ENCODE data around the gene TAF9B. TPM values are rescaled to one million over a fixed set of nuclear protein-coding genes. Genes with fewer than 3 reads are reported as not detected.
A peak's percentile ranks its signal among the peaks of the same experiment; 100 is the strongest.

Gene TAF9B
- total RNA-seq, 1 experiment from 2014 or later, result 20.2 TPM

DNA sequence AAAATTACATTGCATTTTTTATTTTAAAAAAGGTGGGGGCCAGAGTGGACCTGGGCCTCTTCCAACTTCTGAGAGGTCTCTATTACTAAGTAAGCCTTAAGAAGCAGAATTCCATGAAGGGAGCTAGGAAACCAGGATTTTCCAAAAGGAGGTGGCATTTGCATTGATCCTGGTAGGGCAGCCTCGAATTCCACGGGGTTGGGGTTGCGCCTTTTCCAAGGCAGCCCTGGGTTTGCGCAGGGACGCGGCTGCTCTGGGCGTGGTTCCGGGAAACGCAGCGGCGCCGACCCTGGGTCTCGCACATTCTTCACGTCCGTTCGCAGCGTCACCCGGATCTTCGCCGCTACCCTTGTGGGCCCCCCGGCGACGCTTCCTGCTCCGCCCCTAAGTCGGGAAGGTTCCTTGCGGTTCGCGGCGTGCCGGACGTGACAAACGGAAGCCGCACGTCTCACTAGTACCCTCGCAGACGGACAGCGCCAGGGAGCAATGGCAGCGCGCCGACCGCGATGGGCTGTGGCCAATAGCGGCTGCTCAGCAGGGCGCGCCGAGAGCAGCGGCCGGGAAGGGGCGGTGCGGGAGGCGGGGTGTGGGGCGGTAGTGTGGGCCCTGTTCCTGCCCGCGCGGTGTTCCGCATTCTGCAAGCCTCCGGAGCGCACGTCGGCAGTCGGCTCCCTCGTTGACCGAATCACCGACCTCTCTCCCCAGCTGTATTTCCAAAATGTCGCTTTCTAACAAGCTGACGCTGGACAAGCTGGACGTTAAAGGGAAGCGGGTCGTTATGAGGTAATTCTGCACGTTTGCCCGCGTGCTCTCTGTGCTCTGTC, 35.6 kb downstream of the TAF9B start, which contains the start of gene PGK1 (continued):
- TF ChIP-seq, protein P1, sequence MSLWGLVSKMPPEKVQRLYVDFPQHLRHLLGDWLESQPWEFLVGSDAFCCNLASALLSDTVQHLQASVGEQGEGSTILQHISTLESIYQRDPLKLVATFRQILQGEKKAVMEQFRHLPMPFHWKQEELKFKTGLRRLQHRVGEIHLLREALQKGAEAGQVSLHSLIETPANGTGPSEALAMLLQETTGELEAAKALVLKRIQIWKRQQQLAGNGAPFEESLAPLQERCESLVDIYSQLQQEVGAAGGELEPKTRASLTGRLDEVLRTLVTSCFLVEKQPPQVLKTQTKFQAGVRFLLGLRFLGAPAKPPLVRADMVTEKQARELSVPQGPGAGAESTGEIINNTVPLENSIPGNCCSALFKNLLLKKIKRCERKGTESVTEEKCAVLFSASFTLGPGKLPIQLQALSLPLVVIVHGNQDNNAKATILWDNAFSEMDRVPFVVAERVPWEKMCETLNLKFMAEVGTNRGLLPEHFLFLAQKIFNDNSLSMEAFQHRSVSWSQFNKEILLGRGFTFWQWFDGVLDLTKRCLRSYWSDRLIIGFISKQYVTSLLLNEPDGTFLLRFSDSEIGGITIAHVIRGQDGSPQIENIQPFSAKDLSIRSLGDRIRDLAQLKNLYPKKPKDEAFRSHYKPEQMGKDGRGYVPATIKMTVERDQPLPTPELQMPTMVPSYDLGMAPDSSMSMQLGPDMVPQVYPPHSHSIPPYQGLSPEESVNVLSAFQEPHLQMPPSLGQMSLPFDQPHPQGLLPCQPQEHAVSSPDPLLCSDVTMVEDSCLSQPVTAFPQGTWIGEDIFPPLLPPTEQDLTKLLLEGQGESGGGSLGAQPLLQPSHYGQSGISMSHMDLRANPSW (CRISPR knock-in tag; conservative IDR thresholded peaks at IDR 0.05; ENCODE audit: low read depth), result no peak
- TF ChIP-seq, protein P2, sequence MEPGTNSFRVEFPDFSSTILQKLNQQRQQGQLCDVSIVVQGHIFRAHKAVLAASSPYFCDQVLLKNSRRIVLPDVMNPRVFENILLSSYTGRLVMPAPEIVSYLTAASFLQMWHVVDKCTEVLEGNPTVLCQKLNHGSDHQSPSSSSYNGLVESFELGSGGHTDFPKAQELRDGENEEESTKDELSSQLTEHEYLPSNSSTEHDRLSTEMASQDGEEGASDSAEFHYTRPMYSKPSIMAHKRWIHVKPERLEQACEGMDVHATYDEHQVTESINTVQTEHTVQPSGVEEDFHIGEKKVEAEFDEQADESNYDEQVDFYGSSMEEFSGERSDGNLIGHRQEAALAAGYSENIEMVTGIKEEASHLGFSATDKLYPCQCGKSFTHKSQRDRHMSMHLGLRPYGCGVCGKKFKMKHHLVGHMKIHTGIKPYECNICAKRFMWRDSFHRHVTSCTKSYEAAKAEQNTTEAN (CRISPR knock-in tag; IDR thresholded peaks at IDR 0.05), result no peak
- TF ChIP-seq, protein P3, sequence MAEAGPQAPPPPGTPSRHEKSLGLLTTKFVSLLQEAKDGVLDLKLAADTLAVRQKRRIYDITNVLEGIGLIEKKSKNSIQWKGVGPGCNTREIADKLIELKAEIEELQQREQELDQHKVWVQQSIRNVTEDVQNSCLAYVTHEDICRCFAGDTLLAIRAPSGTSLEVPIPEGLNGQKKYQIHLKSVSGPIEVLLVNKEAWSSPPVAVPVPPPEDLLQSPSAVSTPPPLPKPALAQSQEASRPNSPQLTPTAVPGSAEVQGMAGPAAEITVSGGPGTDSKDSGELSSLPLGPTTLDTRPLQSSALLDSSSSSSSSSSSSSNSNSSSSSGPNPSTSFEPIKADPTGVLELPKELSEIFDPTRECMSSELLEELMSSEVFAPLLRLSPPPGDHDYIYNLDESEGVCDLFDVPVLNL (CRISPR knock-in tag; IDR thresholded peaks at IDR 0.05; ENCODE audit: borderline replicate concordance, low read depth), result no peak
- TF ChIP-seq ZNF138 (CRISPR knock-in tag; conservative IDR thresholded peaks at IDR 0.05), result no peak
- TF ChIP-seq ZNF396 (CRISPR knock-in tag; IDR thresholded peaks at IDR 0.05; ENCODE audit: borderline replicate concordance), result no peak
- no peak for TF ChIP-seq CBFB (CRISPR knock-in tag; IDR thresholded peaks at IDR 0.05; ENCODE audit: low read depth)
- TF ChIP-seq ESRRA (CRISPR knock-in tag; IDR thresholded peaks at IDR 0.05; ENCODE audit: borderline replicate concordance), result no peak
- no peak for TF ChIP-seq TEAD4 (CRISPR knock-in tag; IDR thresholded peaks at IDR 0.05)
- TF ChIP-seq ZNF232 (CRISPR knock-in tag; IDR thresholded peaks at IDR 0.05), result no peak
- TF ChIP-seq CREB1 (CRISPR knock-in tag; IDR thresholded peaks at IDR 0.05), result 0 out of 2 replicates have a peak, but pooled peaks have one; percentile 45
- TF ChIP-seq MYBL2 (CRISPR knock-in tag; IDR thresholded peaks at IDR 0.05), result peak; percentile 53; the same call in 1 of the 2 replicates
- TF ChIP-seq, protein P4, sequence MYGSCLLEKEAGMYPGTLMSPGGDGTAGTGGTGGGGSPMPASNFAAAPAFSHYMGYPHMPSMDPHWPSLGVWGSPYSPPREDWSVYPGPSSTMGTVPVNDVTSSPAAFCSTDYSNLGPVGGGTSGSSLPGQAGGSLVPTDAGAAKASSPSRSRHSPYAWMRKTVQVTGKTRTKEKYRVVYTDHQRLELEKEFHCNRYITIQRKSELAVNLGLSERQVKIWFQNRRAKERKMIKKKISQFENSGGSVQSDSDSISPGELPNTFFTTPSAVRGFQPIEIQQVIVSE (CRISPR knock-in tag; IDR thresholded peaks at IDR 0.05; ENCODE audit: borderline replicate concordance), result no peak
- TF ChIP-seq, protein P5, sequence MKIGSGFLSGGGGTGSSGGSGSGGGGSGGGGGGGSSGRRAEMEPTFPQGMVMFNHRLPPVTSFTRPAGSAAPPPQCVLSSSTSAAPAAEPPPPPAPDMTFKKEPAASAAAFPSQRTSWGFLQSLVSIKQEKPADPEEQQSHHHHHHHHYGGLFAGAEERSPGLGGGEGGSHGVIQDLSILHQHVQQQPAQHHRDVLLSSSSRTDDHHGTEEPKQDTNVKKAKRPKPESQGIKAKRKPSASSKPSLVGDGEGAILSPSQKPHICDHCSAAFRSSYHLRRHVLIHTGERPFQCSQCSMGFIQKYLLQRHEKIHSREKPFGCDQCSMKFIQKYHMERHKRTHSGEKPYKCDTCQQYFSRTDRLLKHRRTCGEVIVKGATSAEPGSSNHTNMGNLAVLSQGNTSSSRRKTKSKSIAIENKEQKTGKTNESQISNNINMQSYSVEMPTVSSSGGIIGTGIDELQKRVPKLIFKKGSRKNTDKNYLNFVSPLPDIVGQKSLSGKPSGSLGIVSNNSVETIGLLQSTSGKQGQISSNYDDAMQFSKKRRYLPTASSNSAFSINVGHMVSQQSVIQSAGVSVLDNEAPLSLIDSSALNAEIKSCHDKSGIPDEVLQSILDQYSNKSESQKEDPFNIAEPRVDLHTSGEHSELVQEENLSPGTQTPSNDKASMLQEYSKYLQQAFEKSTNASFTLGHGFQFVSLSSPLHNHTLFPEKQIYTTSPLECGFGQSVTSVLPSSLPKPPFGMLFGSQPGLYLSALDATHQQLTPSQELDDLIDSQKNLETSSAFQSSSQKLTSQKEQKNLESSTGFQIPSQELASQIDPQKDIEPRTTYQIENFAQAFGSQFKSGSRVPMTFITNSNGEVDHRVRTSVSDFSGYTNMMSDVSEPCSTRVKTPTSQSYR (CRISPR knock-in tag; IDR thresholded peaks at IDR 0.05), result 0 out of 2 replicates have a peak, but pooled peaks have one; percentile 13
- TF ChIP-seq OVOL2 (CRISPR knock-in tag; IDR thresholded peaks at IDR 0.05; ENCODE audit: borderline replicate concordance), result no peak
- TF ChIP-seq, protein P6, sequence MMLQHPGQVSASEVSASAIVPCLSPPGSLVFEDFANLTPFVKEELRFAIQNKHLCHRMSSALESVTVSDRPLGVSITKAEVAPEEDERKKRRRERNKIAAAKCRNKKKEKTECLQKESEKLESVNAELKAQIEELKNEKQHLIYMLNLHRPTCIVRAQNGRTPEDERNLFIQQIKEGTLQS (CRISPR knock-in tag; conservative IDR thresholded peaks at IDR 0.05), result no peak
- 0 out of 2 replicates have a peak, but pooled peaks have one; percentile 31 for TF ChIP-seq JUN (CRISPR knock-in tag; IDR thresholded peaks at IDR 0.05)
- TF ChIP-seq, protein P7, sequence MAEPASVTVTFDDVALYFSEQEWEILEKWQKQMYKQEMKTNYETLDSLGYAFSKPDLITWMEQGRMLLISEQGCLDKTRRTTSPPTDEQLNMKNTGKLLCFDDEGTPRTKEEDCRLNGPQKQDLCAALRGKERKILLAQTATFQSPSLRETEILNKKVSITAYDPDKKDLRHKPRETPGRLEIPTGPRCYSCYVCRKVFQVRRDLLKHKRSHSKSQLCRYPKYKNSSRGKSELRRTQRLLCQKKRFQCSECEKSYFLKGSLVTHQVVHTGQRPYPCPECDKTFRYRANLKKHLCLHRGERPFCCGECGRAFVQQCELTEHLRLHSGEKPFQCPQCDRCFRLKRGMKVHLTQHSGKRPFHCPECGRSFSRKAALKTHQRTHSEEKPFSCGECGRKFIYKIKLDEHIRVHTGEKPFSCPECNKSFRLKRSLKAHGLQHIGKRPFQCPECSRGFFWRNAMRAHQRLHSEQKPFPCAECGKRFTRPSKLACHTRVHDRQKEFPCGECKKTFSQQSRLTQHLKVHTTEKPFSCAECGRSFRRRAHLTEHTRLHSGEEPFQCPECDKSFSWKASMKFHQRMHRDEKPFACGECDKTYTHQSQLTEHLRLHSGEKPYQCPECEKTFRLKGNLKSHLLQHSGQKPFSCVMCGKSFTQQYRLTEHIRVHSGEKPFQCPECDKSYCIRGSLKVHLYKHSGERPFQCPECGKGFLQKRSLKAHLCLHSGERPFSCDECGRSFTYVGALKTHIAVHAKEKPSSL (CRISPR knock-in tag; conservative IDR thresholded peaks at IDR 0.05), result no peak
- no peak for TF ChIP-seq KAT7 (CRISPR knock-in tag; IDR thresholded peaks at IDR 0.05; ENCODE audit: borderline replicate concordance)
- TF ChIP-seq, protein P8, sequence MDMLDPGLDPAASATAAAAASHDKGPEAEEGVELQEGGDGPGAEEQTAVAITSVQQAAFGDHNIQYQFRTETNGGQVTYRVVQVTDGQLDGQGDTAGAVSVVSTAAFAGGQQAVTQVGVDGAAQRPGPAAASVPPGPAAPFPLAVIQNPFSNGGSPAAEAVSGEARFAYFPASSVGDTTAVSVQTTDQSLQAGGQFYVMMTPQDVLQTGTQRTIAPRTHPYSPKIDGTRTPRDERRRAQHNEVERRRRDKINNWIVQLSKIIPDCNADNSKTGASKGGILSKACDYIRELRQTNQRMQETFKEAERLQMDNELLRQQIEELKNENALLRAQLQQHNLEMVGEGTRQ (CRISPR knock-in tag; IDR thresholded peaks at IDR 0.05), result peak; percentile 17; the same call in 1 of the 2 replicates
- TF ChIP-seq, protein P9, sequence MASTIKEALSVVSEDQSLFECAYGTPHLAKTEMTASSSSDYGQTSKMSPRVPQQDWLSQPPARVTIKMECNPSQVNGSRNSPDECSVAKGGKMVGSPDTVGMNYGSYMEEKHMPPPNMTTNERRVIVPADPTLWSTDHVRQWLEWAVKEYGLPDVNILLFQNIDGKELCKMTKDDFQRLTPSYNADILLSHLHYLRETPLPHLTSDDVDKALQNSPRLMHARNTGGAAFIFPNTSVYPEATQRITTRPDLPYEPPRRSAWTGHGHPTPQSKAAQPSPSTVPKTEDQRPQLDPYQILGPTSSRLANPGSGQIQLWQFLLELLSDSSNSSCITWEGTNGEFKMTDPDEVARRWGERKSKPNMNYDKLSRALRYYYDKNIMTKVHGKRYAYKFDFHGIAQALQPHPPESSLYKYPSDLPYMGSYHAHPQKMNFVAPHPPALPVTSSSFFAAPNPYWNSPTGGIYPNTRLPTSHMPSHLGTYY (CRISPR knock-in tag; IDR thresholded peaks at IDR 0.05), result no peak
- no peak for TF ChIP-seq MXD4 (CRISPR knock-in tag; IDR thresholded peaks at IDR 0.05; ENCODE audit: borderline replicate concordance)
- no peak for TF ChIP-seq RORB (CRISPR knock-in tag; IDR thresholded peaks at IDR 0.05)
- TF ChIP-seq FOXP1 (CRISPR knock-in tag; IDR thresholded peaks at IDR 0.05; ENCODE audit: borderline replicate concordance), result no peak

Data from WTC11 (cell line).